Kidney (tissue), 14 donors: ENCODE results near the gene SYTL1. TPM values are rescaled to one million over a fixed set of nuclear protein-coding genes. Genes with fewer than 3 reads are reported as not detected.

Experiments
- DNase-seq, 5 donors: peaks; one replicate each; pipeline ENCODE4 v3.0.0-alpha.2; 2013 to 2020
- FAIRE-seq: peaks from 2 replicates; lab custom pipeline; 2012; peaks lifted over from hg19 to GRCh38; lab: Jason Lieb, UNC
- H3K27ac ChIP-seq, 2 donors: one replicate each; pipeline ENCODE4 v1.7.0; 2013; ENCODE audit warnings: low read depth in 2 of 2, low read length in 2 of 2, inconsistent platforms in 1 of 2
- H3K27me3 ChIP-seq: one replicate; pipeline ENCODE4 v1.7.1; 2013; ENCODE audit warnings: low read length, inconsistent platforms; ENCODE audit not compliant: control insufficient read depth, insufficient read depth
- H3K36me3 ChIP-seq, 3 donors: one replicate each; pipeline versions ENCODE4 v1.7.0 to v1.7.1; 2013; ENCODE audit warnings: low read length in 3 of 3, control low read depth in 1 of 3, inconsistent platforms in 1 of 3; ENCODE audit not compliant: insufficient read depth in 3 of 3, control insufficient read depth in 2 of 3
- H3K4me1 ChIP-seq, 3 donors: one replicate each; pipeline versions ENCODE4 v1.7.0 to v1.7.1; 2013; ENCODE audit warnings: low read length in 3 of 3, inconsistent platforms in 1 of 3, low read depth in 1 of 3; ENCODE audit not compliant: control insufficient read depth in 2 of 3, insufficient read depth in 2 of 3
- H3K4me3 ChIP-seq, 3 donors: one replicate each; pipeline versions ENCODE4 v1.7.0 to v1.8.1; 2013; ENCODE audit warnings: low read length in 3 of 3, control low read depth in 1 of 3, inconsistent platforms in 1 of 3
- H3K9ac ChIP-seq, 3 donors: one replicate each; pipeline versions ENCODE4 v1.7.0 to v1.7.1; 2013; ENCODE audit warnings: low read length in 3 of 3, control low read depth in 1 of 3, inconsistent platforms in 1 of 3
- H3K9me3 ChIP-seq, 3 donors: one replicate each; pipeline versions ENCODE4 v1.7.0 to v1.7.1; 2013; ENCODE audit warnings: low read length in 3 of 3, control low read depth in 1 of 3, inconsistent platforms in 1 of 3; ENCODE audit not compliant: control insufficient read depth in 2 of 3, insufficient read depth in 1 of 3
- intact Hi-C: fragments of 100-400 bp; cut with DNase I; formaldehyde crosslinking; loops from one replicate; pipeline ENCODE4 v1.11.1; 2022
- polyA plus RNA-seq: library from polyadenylated mRNA; stranded (reverse); fragments of 350-450 nt; fragmentation: Illumina TruSeq; extraction: RNeasy Lipid Tissue Mini Kit (QIAGEN cat#74804); gene quantifications from one replicate; pipeline ENCODE4 v1.2.3, GENCODE V29; 2014; ENCODE audit warnings: low read depth, low replicate concordance; ENCODE audit not compliant: insufficient read depth
- total RNA-seq: library from RNA; stranded (reverse); fragmentation: NEBNext Ultra II Directional; extraction: Animal tissue kit (Norgen Biotek cat#: 25700); gene quantifications from one replicate; pipeline ENCODE4 v1.2.1, GENCODE V29; 2021
- TF ChIP-seq, protein P1 (sequence below): IDR thresholded peaks from 3 replicates; pipeline ENCODE4 v1.5.1; 2012; ENCODE audit warnings: mild to moderate bottlenecking, moderate library complexity, borderline replicate concordance; ENCODE audit not compliant: insufficient read depth; ENCODE audit errors: extremely low read depth
- donor health status: control.
- donor health status: control.
- donor health status: control.
- donor health status: control.
- donor health status: control.
- donor health status: DM: yes; HTN: yes; CAD: no.
- donor health status: Normal renal cell carcinoma (clear cell type).

SYTL1 gene
- total and polyA plus RNA-seq, 2 donors from 2014 or later, result 5.9 to 19.3 TPM

DNA sequence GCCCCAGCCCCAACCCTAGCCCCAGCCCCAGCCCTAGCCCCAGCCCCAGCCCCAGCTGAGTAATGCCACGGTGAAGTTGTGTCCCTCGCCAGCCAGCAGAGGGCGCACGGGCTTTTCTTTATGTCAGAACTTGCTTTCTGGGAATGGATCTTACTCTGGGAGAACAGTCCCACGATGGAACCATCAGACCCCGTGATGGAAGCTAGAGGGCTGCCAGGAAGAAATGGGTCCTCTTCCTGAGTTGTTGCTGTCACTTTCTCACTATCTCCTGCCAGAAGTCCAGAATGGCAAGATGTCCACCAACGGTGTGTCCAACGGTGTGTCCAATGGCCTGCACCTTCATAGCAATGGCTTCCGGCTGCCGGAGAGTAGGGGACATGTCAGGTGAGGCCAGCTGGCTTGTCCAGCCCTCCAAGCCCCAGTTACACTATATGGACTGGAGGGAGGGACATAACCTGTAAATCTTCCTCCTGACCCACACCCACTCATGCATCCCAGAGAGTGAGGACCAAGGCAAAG is 45.0 kb upstream of the SYTL1 start:
- intact Hi-C loops, result no loop called here
- no peak overlapping the region for H3K9ac ChIP-seq
- no peak overlapping the region for H3K4me3 ChIP-seq
- H3K9me3 ChIP-seq, result no peaks in the 10 kb centered on the region
- H3K27me3 ChIP-seq, result no peaks in the 10 kb centered on the region
- no peak for FAIRE-seq
- no peak overlapping the region for H3K27ac ChIP-seq
- peaks cover 0 to 5% (median 0%) of the 10 kb centered on the region in 3 donors for H3K4me1 ChIP-seq
- DNase-seq, result peak in 4 of 5 donors; percentile 61 to 86 (median 70)
- H3K36me3 ChIP-seq, result peaks cover 5 to 50% (median 45%) of the 10 kb centered on the region in 3 donors
- TF ChIP-seq, protein P1, sequence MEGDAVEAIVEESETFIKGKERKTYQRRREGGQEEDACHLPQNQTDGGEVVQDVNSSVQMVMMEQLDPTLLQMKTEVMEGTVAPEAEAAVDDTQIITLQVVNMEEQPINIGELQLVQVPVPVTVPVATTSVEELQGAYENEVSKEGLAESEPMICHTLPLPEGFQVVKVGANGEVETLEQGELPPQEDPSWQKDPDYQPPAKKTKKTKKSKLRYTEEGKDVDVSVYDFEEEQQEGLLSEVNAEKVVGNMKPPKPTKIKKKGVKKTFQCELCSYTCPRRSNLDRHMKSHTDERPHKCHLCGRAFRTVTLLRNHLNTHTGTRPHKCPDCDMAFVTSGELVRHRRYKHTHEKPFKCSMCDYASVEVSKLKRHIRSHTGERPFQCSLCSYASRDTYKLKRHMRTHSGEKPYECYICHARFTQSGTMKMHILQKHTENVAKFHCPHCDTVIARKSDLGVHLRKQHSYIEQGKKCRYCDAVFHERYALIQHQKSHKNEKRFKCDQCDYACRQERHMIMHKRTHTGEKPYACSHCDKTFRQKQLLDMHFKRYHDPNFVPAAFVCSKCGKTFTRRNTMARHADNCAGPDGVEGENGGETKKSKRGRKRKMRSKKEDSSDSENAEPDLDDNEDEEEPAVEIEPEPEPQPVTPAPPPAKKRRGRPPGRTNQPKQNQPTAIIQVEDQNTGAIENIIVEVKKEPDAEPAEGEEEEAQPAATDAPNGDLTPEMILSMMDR, result peak; percentile 79

DNA sequence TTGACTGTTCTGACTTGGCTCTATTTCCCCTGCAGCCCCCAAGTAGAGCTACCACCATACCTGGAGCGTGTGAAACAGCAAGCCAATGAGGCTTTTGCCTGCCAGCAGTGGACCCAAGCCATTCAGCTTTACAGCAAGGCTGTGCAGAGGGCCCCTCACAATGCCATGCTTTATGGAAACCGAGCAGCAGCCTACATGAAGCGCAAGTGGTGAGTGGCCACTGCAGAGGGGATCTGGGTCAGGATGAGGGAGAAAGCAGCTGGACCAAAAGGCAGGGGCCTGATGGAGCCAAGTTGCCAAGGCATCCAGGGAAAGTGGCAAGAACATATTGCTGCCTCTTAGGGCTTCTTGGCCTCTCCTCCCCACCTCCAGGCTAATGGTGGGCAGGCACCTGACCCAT is 43.9 kb upstream of the SYTL1 start:
- no peak overlapping the region for H3K27ac ChIP-seq
- no peaks in the 10 kb centered on the region for H3K9me3 ChIP-seq
- TF ChIP-seq, protein P1, result no peak
- H3K36me3 ChIP-seq, result peaks cover 7 to 49% (median 44%) of the 10 kb centered on the region in 3 donors
- H3K27me3 ChIP-seq, result no peaks in the 10 kb centered on the region
- intact Hi-C loops, result no loop called here
- no peak overlapping the region for H3K9ac ChIP-seq
- H3K4me3 ChIP-seq, result no peak overlapping the region
- H3K4me1 ChIP-seq, result peaks cover 0 to 5% (median 0%) of the 10 kb centered on the region in 3 donors
- DNase-seq (no peak), FAIRE-seq (no peak)

DNA sequence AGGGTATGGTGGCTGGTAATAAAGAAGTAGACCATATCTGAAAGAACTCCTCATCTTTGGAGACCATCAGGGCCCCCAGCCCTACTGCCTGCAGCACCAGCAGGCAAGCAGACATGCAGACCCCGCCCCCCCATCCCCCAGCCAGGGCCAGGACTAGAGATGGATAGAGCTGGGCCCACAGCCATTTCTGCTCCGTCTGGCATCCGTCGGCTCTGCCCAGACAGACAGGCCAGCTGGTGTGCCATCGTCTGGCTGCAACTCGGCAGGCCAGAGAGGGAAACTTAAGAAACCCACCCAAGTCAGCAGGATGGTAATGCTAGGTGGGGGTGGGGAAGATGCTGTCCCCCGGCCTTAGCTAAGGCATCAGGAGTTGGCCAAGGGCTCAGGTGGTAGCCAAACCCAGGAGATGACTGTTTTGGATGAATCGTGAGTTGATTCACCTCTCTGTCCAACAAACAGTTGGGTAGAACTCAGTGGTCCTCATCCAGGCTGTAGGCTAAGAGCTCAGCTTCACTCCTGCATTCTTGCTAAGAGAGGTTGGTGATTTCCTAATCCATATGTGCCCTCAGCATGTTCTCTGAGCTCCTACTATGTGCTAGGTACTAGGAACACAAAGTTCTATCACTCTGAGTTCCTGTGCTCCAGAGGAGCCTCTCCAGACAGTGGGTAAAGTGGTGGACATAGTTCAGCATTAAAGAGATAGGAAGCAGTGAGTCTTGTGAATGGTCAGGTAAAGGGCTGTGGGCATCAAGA is 43.0 kb upstream of the SYTL1 start:
- no peak for DNase-seq
- H3K4me3 ChIP-seq, result no peak overlapping the region
- no peaks in the 10 kb centered on the region for H3K9me3 ChIP-seq
- intact Hi-C loops, result no loop called here
- peaks cover 7 to 46% (median 43%) of the 10 kb centered on the region in 3 donors for H3K36me3 ChIP-seq
- peaks cover 0 to 5% (median 0%) of the 10 kb centered on the region in 3 donors for H3K4me1 ChIP-seq
- no peak for FAIRE-seq
- no peaks in the 10 kb centered on the region for H3K27me3 ChIP-seq
- peak overlapping the region in 1 of 2 donors; percentile 68 for H3K27ac ChIP-seq
- H3K9ac ChIP-seq, result no peak overlapping the region
- TF ChIP-seq, protein P1, result no peak
